ENCODE results near the gene NELFE.
"Not testable (repeated sequence)": the region's sequence is repeated elsewhere in the genome, so short reads cannot be mapped to it uniquely, and the experiment has no call there.

The NELFE gene

DNA sequence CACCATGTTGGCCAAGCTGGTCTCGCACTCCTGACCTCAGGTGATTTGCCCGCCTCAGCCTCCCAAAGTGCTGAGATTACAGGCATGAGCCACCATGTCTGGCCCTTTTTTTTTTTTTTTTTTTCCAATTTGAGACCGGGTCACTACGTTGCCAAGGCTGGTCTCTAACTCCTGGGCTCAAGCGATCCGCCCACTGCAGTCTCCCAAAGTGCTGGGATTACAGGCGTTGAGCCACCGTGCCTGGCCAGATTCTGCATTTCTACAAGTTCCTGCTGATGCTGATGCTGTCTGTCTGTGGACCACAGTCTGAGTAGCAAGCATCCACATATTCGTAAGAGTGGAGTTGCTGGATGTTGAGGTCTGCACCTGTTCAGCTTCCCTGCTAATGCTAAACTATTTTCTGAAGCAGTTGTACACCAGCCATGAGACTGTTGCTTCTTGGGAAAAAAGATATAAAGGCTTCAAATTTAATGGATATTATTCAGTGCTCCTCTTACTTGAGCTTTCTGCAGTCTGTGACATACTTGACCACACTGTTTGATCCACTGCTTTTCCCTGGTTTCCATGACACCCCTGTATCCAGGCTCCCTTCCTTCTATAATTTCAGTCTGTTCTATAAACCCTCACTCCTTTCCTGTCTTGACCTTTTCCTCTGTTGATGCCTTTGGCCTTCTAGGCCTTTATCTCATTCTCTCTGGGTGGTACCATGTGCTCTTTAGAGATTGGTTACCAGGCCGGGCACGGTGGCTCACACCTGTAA is 46.8 kb downstream of the NELFE start:
- DNase-seq = no peak

DNA sequence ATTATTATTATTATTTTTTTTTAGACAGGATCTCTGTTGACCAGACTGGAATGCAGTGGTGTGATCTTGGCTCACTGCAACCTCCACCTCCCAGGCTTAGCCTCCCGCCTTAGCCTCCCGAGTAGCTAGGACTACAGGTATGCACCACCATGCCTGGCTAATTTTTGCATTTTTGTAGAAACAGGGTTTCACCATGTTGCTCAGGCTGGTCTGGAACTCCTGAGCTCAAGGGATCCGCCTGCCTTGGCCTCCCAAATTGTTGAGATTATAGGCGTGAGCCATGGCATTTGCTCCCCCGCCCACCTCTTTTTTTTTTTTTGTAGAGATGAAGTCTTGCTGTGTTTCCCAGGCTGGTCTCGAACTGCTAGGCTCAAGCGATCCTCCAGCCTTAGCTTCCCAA is 49.5 kb downstream of the NELFE start:
- not testable (repeated sequence) for DNase-seq

DNA sequence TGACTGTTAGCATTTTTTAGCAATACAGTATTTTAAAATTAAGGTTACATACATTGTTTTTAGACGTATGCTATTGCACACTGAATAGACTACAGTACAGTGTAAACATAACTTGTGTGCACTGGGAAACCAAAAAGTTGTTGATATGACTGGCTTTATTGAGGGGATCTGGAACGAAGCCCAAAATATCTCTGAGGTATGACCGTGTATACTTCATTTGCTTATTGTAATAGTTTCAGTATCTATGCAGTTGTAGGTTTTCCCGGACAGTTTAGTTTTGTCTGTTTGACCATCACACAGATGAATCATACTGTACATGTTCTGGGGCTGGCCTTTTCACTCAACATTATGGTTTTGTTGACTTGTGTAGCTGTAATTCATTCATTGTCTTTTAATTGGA is 50.0 kb downstream of the NELFE start:
- DNase-seq = no peak

DNA sequence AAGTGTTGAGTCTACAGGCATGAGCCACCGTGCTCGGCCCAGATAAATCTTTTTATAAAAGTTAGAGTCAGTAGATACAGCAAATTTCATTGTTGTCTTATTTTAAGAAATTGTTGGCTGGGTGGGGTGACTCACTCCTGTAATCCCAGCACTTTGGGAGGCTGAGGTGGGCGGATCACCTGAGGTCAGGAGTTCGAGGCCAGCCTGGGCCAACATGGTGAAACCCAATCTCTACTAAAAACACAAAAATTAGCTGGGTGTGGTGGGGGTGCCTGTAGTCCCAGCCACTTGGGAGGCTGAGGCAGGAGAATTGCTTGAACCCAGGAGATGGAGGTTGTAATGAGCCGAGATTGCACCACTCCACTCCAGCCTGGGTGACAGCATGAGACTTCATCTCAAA is 50.5 kb downstream of the NELFE start:
- not testable (repeated sequence) for DNase-seq

DNA sequence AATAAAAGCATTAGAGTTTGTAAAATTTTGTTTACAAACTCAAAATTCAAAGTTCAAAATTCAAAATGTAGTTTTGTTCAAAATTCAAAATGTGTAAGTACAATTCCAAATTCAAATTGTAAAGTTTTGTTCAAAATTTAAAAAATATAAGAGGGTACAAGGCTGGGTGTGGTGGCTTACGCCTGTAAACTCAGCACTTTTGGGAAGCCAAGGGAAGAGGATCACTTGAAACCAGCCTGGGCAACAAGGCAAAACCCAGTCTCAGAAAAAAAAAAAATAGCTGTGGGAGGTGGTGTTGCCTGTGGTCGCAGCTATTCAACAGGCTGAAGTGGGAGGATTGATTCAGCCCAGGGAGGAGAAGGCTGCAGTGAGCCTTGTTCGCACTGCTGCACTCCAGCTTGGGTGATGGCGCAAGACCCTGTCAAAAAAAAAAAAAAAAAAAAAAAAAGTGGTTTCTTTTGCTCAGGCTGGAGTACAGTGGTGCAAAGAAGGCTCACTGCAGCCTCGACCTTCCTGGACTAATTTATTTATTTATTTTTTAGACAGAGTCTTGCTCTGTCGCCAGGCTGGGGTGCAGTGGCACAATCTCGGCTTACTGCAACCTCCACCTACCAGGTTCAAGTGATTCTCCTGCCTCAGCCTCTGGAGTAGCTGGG is 51.5 kb downstream of the NELFE start:
- peak; percentile 44 for DNase-seq

DNA sequence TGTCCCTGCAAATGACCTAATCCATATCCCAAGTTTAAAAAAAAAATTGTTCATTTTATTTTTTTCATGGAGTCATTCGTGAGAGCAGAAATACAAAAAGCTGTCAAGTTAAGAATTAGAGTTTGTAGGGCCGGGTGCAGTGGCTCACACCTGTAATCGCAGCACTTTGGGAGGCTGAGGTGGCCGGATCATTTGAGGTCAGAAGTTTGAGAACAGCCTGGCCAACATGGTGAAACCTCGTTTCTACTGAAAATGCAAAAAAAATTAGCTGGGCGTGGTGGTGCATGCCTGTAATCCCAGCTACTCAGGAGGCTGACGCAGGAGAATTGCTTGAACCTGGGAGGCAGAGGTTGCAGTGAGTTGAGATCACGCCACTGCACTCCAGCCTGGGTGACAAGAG is 52.0 kb downstream of the NELFE start:
- not testable (repeated sequence) for DNase-seq

DNA sequence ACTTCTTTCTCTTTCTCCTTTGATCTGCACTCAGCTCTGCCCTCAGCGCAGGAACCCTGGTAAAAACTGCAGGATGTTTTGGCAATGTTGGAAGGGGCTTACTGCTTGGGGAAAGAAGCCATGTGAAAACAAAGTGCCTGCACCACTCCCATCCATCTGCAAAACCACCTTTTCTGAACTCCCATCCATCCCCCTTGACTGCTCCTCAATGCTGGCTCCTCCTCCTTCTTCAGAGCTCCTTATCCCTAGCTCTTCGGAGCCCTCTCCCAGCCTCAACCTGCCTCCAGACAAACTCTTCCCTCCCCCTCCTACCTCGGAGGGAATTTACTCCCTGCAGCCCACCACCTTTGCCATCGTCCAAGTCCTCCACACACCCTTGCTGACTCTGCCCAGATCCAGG is 52.6 kb downstream of the NELFE start:
- DNase-seq = no peak

DNA sequence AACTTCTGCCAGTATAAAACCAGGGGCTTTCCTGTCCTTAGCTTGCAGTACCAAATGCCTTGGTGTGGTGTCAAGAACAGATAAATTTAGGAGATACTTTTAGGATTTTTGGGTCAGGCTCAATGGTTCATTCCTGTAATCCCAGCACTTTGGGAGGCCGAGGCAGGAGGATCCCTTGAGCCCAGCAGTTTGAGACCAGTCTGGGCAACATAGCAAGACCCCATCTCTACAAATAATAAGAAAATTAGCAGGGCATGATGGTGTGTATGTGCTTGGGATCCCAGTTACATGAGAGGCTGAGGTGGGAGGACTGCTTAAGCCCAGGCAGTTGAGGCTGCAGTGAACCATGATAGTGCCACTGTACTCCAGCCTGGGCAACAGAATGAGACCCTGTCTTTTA is 53.7 kb downstream of the NELFE start:
- DNase-seq = no peak

DNA sequence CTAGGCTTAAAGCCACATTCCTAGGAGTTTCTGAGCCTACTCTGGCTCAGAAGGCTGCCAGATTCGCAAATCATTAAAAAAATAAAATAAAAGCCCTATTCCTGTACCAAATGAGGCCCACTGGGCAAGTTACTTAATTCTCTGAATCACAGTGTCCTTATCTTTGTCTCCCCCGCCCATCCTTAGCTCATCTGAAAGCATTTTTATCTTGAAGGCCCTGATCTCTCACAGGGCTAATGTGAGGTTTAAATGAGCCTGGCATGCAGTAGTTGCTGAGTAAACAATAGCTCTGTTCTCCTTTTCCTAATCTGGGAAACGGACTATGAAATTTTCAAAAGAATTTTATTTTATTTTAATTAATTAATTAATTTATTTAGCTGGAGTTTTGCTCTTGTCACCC is 54.8 kb downstream of the NELFE start:
- no peak for DNase-seq
